BE2C (cell line): Measurements from ENCODE around the gene COL16A1.

Source experiments
- DNase-seq: peaks from one replicate; pipeline ENCODE4 v3.0.0-alpha.2; 2020
- H3K27me3 ChIP-seq: fragments of 250-450 bp; sonication (Bioruptor Pico); 2 replicates; pipeline ENCODE4 v1.5.1; 2020; ENCODE audit warnings: mild to moderate bottlenecking
- H3K36me3 ChIP-seq: fragments of 250-450 bp; sonication (Bioruptor Pico); 2 replicates; pipeline ENCODE4 v1.5.1; 2020; ENCODE audit warnings: mild to moderate bottlenecking
- H3K4me1 ChIP-seq: fragments of 250-450 bp; sonication (Bioruptor Pico); 2 replicates; pipeline ENCODE4 v1.5.1; 2020
- H3K4me3 ChIP-seq: 2 replicates; pipeline ENCODE4 v1.5.1; 2011; ENCODE audit warnings: low read depth, low read length
- H3K9me3 ChIP-seq: fragments of 250-450 bp; sonication (Bioruptor Pico); 2 replicates; pipeline ENCODE4 v1.5.1; 2020
- TF ChIP-seq, protein P1 (sequence below): IDR thresholded peaks from 2 replicates; pipeline ENCODE4 v1.5.1; 2012; ENCODE audit warnings: mild to moderate bottlenecking, low read depth, low read length

COL16A1 gene

GRCh38 chr1:31651766-31652165 is 52.1 kb downstream of the COL16A1 start:
- DNase-seq, result no peak
- no peaks in the 10 kb centered on the region for H3K27me3 ChIP-seq
- TF ChIP-seq, protein P1, sequence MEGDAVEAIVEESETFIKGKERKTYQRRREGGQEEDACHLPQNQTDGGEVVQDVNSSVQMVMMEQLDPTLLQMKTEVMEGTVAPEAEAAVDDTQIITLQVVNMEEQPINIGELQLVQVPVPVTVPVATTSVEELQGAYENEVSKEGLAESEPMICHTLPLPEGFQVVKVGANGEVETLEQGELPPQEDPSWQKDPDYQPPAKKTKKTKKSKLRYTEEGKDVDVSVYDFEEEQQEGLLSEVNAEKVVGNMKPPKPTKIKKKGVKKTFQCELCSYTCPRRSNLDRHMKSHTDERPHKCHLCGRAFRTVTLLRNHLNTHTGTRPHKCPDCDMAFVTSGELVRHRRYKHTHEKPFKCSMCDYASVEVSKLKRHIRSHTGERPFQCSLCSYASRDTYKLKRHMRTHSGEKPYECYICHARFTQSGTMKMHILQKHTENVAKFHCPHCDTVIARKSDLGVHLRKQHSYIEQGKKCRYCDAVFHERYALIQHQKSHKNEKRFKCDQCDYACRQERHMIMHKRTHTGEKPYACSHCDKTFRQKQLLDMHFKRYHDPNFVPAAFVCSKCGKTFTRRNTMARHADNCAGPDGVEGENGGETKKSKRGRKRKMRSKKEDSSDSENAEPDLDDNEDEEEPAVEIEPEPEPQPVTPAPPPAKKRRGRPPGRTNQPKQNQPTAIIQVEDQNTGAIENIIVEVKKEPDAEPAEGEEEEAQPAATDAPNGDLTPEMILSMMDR, result no peak
- H3K36me3 ChIP-seq, result no peaks in the 10 kb centered on the region
- no peaks in the 10 kb centered on the region for H3K9me3 ChIP-seq
- no peaks in the 10 kb centered on the region for H3K4me1 ChIP-seq
- H3K4me3 ChIP-seq, result no peak overlapping the region

DNA sequence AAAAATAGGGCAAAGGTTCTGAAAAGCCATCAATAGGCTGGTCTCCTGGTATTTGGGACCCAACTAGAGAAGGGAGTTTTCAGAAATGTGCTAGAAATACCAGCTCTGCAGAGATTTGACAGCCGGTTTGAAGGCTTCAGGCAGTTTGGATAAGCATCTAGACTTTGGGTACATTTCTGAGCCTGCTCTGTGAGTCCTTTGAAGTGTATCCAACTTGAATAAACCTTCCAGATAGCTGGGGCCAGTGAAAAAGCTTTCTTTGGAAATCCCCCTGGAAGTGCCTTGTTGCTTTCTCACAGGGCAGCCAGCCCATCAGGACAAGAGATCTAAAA is 52.8 kb downstream of the COL16A1 start:
- Histone ChIP-seq H3K27me3 (no peaks in the 10 kb centered on the region), H3K9me3 (no peaks in the 10 kb centered on the region), H3K4me3 (no peak overlapping the region), H3K4me1 (no peaks in the 10 kb centered on the region), H3K36me3 (no peaks in the 10 kb centered on the region)
- TF ChIP-seq, protein P1, result no peak
- DNase-seq, result no peak

DNA sequence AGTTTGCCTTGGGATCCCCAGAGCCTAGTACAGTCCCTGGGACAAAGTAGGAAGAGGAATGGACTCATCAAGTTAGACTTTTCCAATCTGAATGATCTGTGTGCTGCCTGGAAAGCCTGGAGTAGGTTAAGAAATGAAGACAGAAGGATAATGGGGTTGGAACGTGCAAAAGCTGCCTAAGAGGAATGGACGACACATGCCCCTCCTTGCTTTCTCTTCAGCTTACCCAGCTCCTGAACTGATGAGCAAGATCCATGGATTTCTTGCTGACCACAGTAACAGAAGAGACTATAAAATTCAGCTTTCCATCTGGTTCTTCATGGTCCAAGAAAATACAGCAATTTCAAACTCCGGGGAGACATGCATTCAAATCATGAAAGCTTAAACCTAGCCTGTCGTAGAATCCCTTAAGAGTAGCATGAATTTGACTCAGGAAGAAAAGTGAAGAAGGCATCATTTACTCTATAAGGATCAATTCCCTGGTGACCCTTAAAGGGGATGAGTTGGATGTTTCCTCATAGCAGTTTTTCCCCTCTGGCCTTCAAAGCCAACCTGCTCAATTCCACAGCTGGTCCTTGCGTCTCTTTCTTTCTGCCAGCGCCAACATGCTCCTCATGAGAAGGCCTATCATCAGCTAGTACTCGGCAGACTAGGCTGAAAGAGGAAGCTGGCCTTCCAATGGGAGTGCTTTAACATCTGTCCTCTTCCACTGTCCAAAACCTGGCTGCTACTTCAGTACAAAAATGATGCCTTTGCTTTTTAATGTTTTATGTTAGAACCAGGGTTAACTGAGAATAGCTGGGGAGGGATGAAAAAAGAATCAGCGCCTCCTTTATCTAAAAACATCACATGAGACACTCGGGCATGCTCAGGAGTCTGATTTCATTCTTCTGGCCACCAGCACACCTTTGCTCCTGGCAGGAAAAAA is 53.4 kb downstream of the COL16A1 start:
- Histone ChIP-seq H3K9me3 (no peaks in the 10 kb centered on the region), H3K36me3 (no peaks in the 10 kb centered on the region), H3K4me1 (no peaks in the 10 kb centered on the region), H3K4me3 (no peak overlapping the region), H3K27me3 (no peaks in the 10 kb centered on the region)
- TF ChIP-seq, protein P1, result no peak
- no peak for DNase-seq

GRCh38 chr1:31648641-31649357 is 55.0 kb downstream of the COL16A1 start:
- no peaks in the 10 kb centered on the region for H3K36me3 ChIP-seq
- TF ChIP-seq, protein P1, result no peak
- no peak for DNase-seq
- no peaks in the 10 kb centered on the region for H3K4me1 ChIP-seq
- H3K4me3 ChIP-seq, result no peak overlapping the region
- H3K9me3 ChIP-seq, result no peaks in the 10 kb centered on the region
- H3K27me3 ChIP-seq, result no peaks in the 10 kb centered on the region

- Histone ChIP-seq H3K36me3 (no peaks in the 10 kb centered on the region), H3K9me3 (no peaks in the 10 kb centered on the region), H3K27me3 (no peaks in the 10 kb centered on the region), H3K4me3 (no peak overlapping the region), H3K4me1 (no peaks in the 10 kb centered on the region)
- no peak for DNase-seq
- TF ChIP-seq, protein P1, result no peak
Observed at GRCh38 chr1:31648190-31648589, 55.6 kb downstream of the COL16A1 start.

DNA sequence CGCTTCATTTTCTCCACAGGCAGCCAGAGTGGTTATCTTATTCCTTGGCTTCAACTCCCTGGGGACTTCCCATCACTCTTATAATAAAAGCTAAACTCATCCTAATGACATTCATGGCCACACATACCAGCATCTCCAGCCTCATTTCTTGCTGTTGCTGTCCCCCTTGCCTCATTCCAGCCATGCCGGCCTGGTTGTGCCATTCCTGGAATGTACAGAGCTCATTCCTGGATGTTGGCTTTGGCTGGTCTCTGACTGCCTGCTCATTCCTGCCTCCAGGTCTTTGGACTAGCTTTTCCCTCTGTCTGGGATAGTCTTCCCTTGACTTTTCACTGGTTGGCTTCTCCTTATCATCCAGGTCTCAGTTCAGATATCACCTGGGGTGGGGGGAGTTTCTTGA is 56.7 kb downstream of the COL16A1 start:
- Histone ChIP-seq H3K36me3 (no peaks in the 10 kb centered on the region), H3K9me3 (no peaks in the 10 kb centered on the region), H3K4me3 (no peak overlapping the region), H3K27me3 (no peaks in the 10 kb centered on the region), H3K4me1 (no peaks in the 10 kb centered on the region)
- TF ChIP-seq, protein P1, result no peak
- DNase-seq, result no peak
